Panc1 (cell line): ENCODE data around the gene ZFP36L2. TPM values are rescaled to one million over a fixed set of nuclear protein-coding genes. Genes with fewer than 3 reads are reported as not detected.
A peak's percentile ranks its signal among the peaks of the same experiment; 100 is the strongest.

Experiments
- ATAC-seq: fragments of 200-7000 bp; cut with Tn5 transposase; 2 replicates; pipeline ENCODE4 v1.9.1; 2020; ENCODE audit warnings: mild to moderate bottlenecking, moderate library complexity
- BruUV-seq: library from RNA; stranded (reverse); fragments of 400-500 nt; replicated peaks from 2 replicates; lab custom pipeline; 2021; lab: Mats Ljungman, UMichigan
- CTCF ChIA-PET: fragments of 300-600 bp; sonication (Branson Sonifier 250); formaldehyde crosslinking; loops from one replicate; lab custom pipeline; 2022; ENCODE audit warnings: antibody characterized with exemption; lab: Charles Lee
- POLR2A ChIA-PET: fragments of 300-600 bp; sonication (Branson Sonifier 250); formaldehyde crosslinking; loops from one replicate; lab custom pipeline; 2022; ENCODE audit warnings: antibody characterized with exemption; lab: Charles Lee
- DNase-seq: peaks from one replicate; pipeline ENCODE4 v3.0.0-alpha.2; 2010; ENCODE audit warnings: low read depth, low spot score
- H3K27ac ChIP-seq: 2 replicates; pipeline ENCODE4 v1.5.1; 2011; ENCODE audit warnings: mild to moderate bottlenecking, low read length, inconsistent platforms
- H3K27me3 ChIP-seq: fragments of 200-500 bp; sonication (Bioruptor generic); 2 replicates; pipeline ENCODE4 v1.6.0; 2014; ENCODE audit warnings: low read length, inconsistent platforms; ENCODE audit not compliant: control insufficient read depth, insufficient read depth
- H3K36me3 ChIP-seq: fragments of 200-500 bp; sonication (Bioruptor generic); 2 replicates; pipeline ENCODE4 v1.5.1; 2014; ENCODE audit warnings: inconsistent platforms, mild to moderate bottlenecking, low read length, moderate library complexity; ENCODE audit not compliant: control insufficient read depth, insufficient read depth
- H3K4me1 ChIP-seq: 2 replicates; pipeline ENCODE4 v1.5.1; 2011; ENCODE audit warnings: inconsistent platforms, mild to moderate bottlenecking, low read length, moderate library complexity; ENCODE audit not compliant: control insufficient read depth, insufficient read depth
- H3K4me3 ChIP-seq, 2 experiments: 2 replicates each; pipeline ENCODE4 v1.5.1; 2011 to 2012; ENCODE audit warnings: low read depth in 2 of 2, low read length in 2 of 2, mild to moderate bottlenecking in 2 of 2, inconsistent platforms in 1 of 2, moderate library complexity in 1 of 2
- H3K9me3 ChIP-seq: fragments of 200-500 bp; sonication (Bioruptor generic); 2 replicates; pipeline ENCODE4 v1.5.1; 2014; ENCODE audit warnings: low read depth, mild to moderate bottlenecking, inconsistent platforms, low read length, moderate library complexity; ENCODE audit not compliant: control insufficient read depth, insufficient read depth
- CTCF ChIP-seq: fragments of 450-650 bp; IDR thresholded peaks from 2 replicates; pipeline ENCODE4 v1.5.1; 2017; ENCODE audit warnings: mild to moderate bottlenecking
- POLR2AphosphoS5 ChIP-seq: IDR thresholded peaks from 2 replicates; pipeline ENCODE4 v1.6.1; 2012; ENCODE audit warnings: mild to moderate bottlenecking, low read depth, low read length, moderate library complexity
- REST ChIP-seq, 2 experiments: IDR thresholded peaks; 2 replicates each; pipeline ENCODE4 v1.6.1; 2011 to 2012; ENCODE audit warnings: low read depth in 2 of 2, control low read depth in 1 of 2, low read length in 1 of 2, mild to moderate bottlenecking in 1 of 2, moderate library complexity in 1 of 2; ENCODE audit not compliant: insufficient read depth in 1 of 2
- SIN3A ChIP-seq: IDR thresholded peaks from 2 replicates; pipeline ENCODE4 v1.6.1; 2012; ENCODE audit warnings: low read depth, mild to moderate bottlenecking, low read length, moderate library complexity, borderline replicate concordance; ENCODE audit not compliant: insufficient read depth
- TCF7L2 ChIP-seq: IDR thresholded peaks from 2 replicates; pipeline ENCODE4 v1.6.1; 2011; ENCODE audit warnings: mild to moderate bottlenecking, low read depth, low read length, inconsistent platforms
- in situ Hi-C: cut with HindIII; loops from 2 replicates; pipeline ENCODE4 v1.10.0; 2016; ENCODE audit warnings: low sequenced_read_pairs, low pct_unique_long_range_greater_than_20kb
- intact Hi-C: fragments of 100-400 bp; cut with micrococcal nuclease; formaldehyde crosslinking; loops from one replicate; pipeline ENCODE4 v1.10.0; 2022; ENCODE audit not compliant: unreplicated experiment
- total RNA-seq: library from RNA; stranded (reverse); gene quantifications from one replicate; pipeline ENCODE4 v1.2.1, GENCODE V29; 2021; ENCODE audit not compliant: unreplicated experiment

ZFP36L2 gene
- total RNA-seq, 1 experiment from 2014 or later: 46.3 TPM

GRCh38 chr2:43210125-43210466 lies 16.3 kb downstream of the ZFP36L2 start:
- intact Hi-C loops: no loop called here
- H3K27me3 ChIP-seq: no peaks in the 10 kb centered on the region
- no TSS peak for BruUV-seq
- CTCF ChIA-PET: no interaction called here
- H3K4me1 ChIP-seq: no peaks in the 10 kb centered on the region
- POLR2A ChIA-PET: no interaction called here
- TF ChIP-seq TCF7L2 (no peak), SIN3A (no peak), CTCF (no peak), POLR2AphosphoS5 (no peak), REST (IDR thresholded peaks at IDR 0.05; ENCODE audit: insufficient read depth in 1 of 2, low read depth in 2 of 2, low read length in 1 of 2) (no peak)
- ATAC-seq (no peak), DNase-seq (no peak)
- no peaks in the 10 kb centered on the region for H3K36me3 ChIP-seq
- in situ Hi-C loops: no loop called here
- no peaks in the 10 kb centered on the region for H3K9me3 ChIP-seq
- H3K27ac ChIP-seq: no peak overlapping the region
- no peak overlapping the region for H3K4me3 ChIP-seq

- TF ChIP-seq SIN3A: no peak
- no peaks in the 10 kb centered on the region for H3K4me1 ChIP-seq
- no peak for ATAC-seq
- H3K27ac ChIP-seq: no peak overlapping the region
- BruUV-seq: no TSS peak
- POLR2A ChIA-PET: no interaction called here
- no peaks in the 10 kb centered on the region for H3K27me3 ChIP-seq
- no peaks in the 10 kb centered on the region for H3K9me3 ChIP-seq
- H3K36me3 ChIP-seq: no peaks in the 10 kb centered on the region
- in situ Hi-C loops (no loop called here), intact Hi-C loops (no loop called here)
- no peak for DNase-seq
- no peak overlapping the region for H3K4me3 ChIP-seq
- CTCF ChIA-PET: no interaction called here
Observed at GRCh38 chr2:43209204-43209717, 17.1 kb downstream of the ZFP36L2 start.

- Histone ChIP-seq H3K4me1 (no peaks in the 10 kb centered on the region), H3K27ac (no peak overlapping the region), H3K36me3 (no peaks in the 10 kb centered on the region), H3K27me3 (no peaks in the 10 kb centered on the region), H3K9me3 (no peaks in the 10 kb centered on the region), H3K4me3 (no peak overlapping the region)
- ATAC-seq (0 out of 2 replicates have a peak, but pooled peaks have one; percentile 50), DNase-seq (no peak)
- CTCF ChIA-PET: interaction anchor here (0.6 kb wide), 1 partner anchor 277 kb away, joined by 6 read pairs; no protein-coding TSS in a partner anchor
- no peak for TF ChIP-seq CTCF
- no peak for TF ChIP-seq TCF7L2
- TF ChIP-seq POLR2AphosphoS5: no peak
- TF ChIP-seq REST (IDR thresholded peaks at IDR 0.05; ENCODE audit: insufficient read depth in 1 of 2, low read depth in 2 of 2, low read length in 1 of 2): no peak
- TF ChIP-seq SIN3A: no peak
- in situ Hi-C loops: no loop called here
- intact Hi-C loops: no loop called here
- POLR2A ChIA-PET: no interaction called here
- no TSS peak for BruUV-seq
Observed at GRCh38 chr2:43207553-43208300, 18.7 kb downstream of the ZFP36L2 start.
